GM12873 (cell line): ENCODE measurements around the gene CADPS2.

Experiments used
- TF ChIP-seq, protein P1 (sequence below): IDR thresholded peaks from 2 replicates; pipeline ENCODE4 v1.5.1; 2012; ENCODE audit warnings: low read depth, mild to moderate bottlenecking, moderate library complexity, low read length, control low read depth; ENCODE audit not compliant: insufficient read depth; ENCODE audit errors: missing control alignments

The CADPS2 gene

DNA sequence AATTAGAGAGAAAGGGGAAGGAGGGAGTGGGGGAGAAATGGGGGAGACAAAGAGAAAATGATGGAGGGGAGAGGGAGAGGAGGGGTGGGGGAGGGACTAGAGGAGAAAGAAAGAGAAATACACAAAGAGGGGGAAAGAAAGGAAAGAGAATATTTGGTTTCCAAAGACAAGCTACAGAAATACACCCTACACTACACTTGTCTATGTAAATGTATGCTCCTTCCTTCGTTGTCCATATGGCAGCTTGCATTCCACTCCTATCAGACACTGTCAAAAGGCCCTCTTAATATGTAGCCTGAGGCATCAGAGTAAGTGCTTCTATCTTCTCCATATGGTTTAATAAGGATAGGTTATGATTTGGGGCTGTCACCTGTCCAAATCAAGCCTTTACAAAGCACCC, 488.9 kb downstream of the CADPS2 start:
- TF ChIP-seq, protein P1, sequence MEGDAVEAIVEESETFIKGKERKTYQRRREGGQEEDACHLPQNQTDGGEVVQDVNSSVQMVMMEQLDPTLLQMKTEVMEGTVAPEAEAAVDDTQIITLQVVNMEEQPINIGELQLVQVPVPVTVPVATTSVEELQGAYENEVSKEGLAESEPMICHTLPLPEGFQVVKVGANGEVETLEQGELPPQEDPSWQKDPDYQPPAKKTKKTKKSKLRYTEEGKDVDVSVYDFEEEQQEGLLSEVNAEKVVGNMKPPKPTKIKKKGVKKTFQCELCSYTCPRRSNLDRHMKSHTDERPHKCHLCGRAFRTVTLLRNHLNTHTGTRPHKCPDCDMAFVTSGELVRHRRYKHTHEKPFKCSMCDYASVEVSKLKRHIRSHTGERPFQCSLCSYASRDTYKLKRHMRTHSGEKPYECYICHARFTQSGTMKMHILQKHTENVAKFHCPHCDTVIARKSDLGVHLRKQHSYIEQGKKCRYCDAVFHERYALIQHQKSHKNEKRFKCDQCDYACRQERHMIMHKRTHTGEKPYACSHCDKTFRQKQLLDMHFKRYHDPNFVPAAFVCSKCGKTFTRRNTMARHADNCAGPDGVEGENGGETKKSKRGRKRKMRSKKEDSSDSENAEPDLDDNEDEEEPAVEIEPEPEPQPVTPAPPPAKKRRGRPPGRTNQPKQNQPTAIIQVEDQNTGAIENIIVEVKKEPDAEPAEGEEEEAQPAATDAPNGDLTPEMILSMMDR = no peak

DNA sequence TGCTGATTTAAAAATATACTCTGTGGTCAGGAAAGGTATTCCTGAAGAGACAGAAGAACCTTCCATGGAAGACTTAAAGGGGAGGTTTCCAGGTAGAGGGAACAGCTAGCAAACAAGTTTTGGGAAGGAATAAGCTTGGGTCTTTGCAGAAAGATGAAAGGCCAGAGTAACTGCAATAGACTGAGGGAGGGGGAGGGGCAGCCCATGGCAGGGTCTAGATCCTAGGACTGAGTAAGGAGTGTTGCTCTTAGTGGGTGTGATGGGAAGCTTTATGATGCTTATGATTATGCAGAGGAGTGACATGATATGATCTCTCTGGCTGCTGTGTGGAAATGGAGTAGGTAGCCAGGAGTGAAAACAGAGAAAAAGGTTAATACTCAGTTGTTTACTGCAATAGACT, 491.7 kb downstream of the CADPS2 start:
- TF ChIP-seq, protein P1 = no peak

DNA sequence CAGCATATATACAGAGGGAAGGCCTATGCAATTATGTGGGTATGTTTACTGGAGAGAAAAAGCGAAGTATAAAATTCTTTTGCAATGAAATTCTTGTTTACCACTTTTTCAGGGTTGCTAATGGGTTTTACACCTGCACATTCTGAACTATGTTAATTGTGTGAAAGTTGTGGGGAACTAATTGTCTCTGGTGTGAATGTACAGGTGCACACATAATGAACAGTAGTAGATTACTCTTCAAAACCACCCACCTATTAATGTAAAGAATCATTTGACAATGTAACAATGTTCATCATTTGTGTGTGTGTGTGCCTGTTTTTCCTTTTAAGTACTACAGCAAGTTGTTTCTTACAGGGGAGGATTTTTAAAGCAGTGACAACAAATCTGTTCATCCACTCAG, 501.7 kb downstream of the CADPS2 start:
- TF ChIP-seq, protein P1 = no peak

DNA sequence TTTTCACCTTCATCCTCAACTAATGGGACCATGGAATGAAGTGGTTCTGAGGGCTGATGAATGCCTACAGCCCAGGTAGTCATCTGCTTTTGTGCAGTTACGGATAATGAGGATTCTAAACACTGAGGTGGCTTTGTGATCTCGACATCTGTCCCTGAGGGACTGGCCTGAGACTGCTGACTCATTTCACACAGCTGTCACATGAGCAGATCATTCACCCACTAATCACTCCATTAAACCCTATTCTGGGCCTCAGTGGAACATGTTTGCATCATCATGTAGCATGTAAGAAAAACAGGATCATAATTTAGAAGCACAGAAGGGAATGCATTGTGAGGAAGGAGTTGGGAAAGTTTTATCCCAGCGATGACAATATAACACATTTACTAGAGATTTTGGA, 502.3 kb downstream of the CADPS2 start:
- TF ChIP-seq, protein P1 = no peak

DNA sequence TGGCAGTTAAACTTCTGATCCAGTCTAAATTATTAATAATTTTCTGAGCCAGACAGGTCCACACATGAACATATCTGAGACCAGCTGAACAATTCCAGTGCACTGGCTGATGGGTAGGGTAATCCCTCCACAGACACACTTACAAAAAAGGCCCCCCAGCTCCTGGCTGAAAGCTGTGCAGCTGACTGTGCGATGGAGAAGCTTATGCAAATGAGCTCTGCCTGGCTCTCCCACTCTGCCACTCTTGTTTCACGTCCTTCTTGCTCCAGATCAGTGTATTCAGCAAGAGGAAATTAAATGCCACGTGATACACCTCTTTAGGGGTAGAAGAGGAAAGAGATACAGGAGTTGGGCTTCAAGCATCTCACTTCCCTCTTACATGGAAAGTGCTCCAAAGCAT, 505.3 kb downstream of the CADPS2 start:
- TF ChIP-seq, protein P1 = no peak

DNA sequence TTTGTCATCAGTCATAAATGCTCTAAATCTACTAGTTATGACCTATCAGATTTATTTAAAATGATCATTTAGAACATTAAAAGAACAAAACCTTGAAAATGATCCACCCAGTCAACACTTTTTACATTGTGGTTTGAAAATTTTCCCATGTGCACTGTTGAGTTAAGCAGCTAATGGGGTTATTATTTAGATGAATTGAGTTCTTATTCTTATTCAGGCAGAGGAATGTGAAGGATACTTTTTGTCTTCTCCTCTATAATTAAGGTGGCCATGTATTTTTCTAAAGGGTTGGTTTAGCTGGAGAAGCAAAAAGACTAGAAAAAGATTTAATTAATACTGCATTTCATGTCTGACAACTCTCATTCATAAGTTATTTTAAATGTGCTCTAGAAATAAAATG, 506.8 kb downstream of the CADPS2 start:
- TF ChIP-seq, protein P1 = no peak

DNA sequence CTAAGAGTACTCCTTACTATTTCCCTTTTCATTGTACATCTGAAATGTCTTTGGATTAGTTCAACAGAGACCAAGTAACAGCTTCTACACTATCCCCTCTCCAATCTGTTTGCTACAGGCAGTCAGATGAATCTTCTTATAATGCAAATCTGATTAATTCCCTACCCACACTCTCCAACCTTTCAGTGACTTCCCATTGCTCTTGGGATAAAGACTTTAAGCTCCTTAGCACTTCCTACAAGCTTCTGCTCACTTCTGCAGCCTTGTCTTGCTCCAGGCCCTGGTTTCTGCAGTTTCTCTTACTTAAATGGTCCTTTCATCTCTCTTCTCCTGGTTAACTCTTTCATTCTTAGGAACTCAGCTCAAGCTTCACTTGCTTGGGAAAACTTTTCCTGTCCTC, 516.5 kb downstream of the CADPS2 start:
- TF ChIP-seq, protein P1 = no peak
